Loucy (cell line): ENCODE measurements around the gene CELF4.

ENCODE experiments used
- H2AFZ ChIP-seq: fragments of 200-600 bp; sonication (generic); 2 replicates; pipeline ENCODE4 v1.6.0; 2016; ENCODE audit warnings: antibody characterized with exemption, mild to moderate bottlenecking, low read length, moderate library complexity
- H3F3A ChIP-seq: fragments of 200-600 bp; 2 replicates; pipeline ENCODE4 v1.6.0; 2016; ENCODE audit warnings: antibody characterized with exemption, low read depth, mild to moderate bottlenecking
- H3K27me3 ChIP-seq: fragments of 200-600 bp; sonication (generic); 2 replicates; pipeline ENCODE4 v1.6.1; 2014; ENCODE audit warnings: low read length, mild to moderate bottlenecking; ENCODE audit not compliant: insufficient read depth, poor library complexity, severe bottlenecking
- H3K36me3 ChIP-seq: fragments of 200-600 bp; sonication (generic); 2 replicates; pipeline ENCODE4 v1.6.1; 2016; ENCODE audit warnings: low read length; ENCODE audit not compliant: insufficient read depth
- H3K4me1 ChIP-seq: fragments of 200-600 bp; sonication (generic); 2 replicates; pipeline ENCODE4 v1.5.1; 2014; ENCODE audit warnings: low read length, mild to moderate bottlenecking; ENCODE audit not compliant: insufficient read depth, poor library complexity, severe bottlenecking
- H3K4me2 ChIP-seq: fragments of 200-600 bp; sonication (generic); 2 replicates; pipeline ENCODE4 v1.6.0; 2014; ENCODE audit warnings: antibody characterized with exemption, low read length, low read depth, mild to moderate bottlenecking; ENCODE audit not compliant: poor library complexity, severe bottlenecking
- H3K4me3 ChIP-seq: fragments of 200-600 bp; sonication (generic); 2 replicates; pipeline ENCODE4 v1.5.1; 2014; ENCODE audit warnings: low read length, mild to moderate bottlenecking, mixed read lengths; ENCODE audit not compliant: poor library complexity, severe bottlenecking
- H3K79me2 ChIP-seq: fragments of 200-600 bp; sonication (generic); 2 replicates; pipeline ENCODE4 v1.6.1; 2014; ENCODE audit warnings: low read length; ENCODE audit not compliant: insufficient read depth
- H3K9ac ChIP-seq: fragments of 200-600 bp; sonication (generic); 2 replicates; pipeline ENCODE4 v1.6.0; 2014; ENCODE audit warnings: mild to moderate bottlenecking, low read depth, low read length, moderate library complexity; ENCODE audit not compliant: poor library complexity, severe bottlenecking
- H3K9me2 ChIP-seq: fragments of 200-600 bp; sonication (generic); replicated peaks from 2 replicates; pipeline ENCODE4 v1.6.1; 2016; ENCODE audit warnings: low read depth, low read length, mixed read lengths
- H3K9me3 ChIP-seq: fragments of 200-600 bp; sonication (generic); 2 replicates; pipeline ENCODE4 v1.6.1; 2014; ENCODE audit warnings: mild to moderate bottlenecking, antibody characterized with exemption, low read length, low read depth; ENCODE audit not compliant: insufficient read depth
- H4K20me1 ChIP-seq: fragments of 200-600 bp; sonication (generic); 2 replicates; pipeline ENCODE4 v1.6.0; 2014; ENCODE audit warnings: antibody characterized with exemption, low read length, mild to moderate bottlenecking; ENCODE audit not compliant: insufficient read depth, poor library complexity, severe bottlenecking
- EZH2phosphoT487 ChIP-seq: fragments of 200-600 bp; IDR thresholded peaks from 2 replicates; pipeline ENCODE4 v1.6.1; 2018; ENCODE audit warnings: antibody characterized with exemption, mild to moderate bottlenecking, moderate library complexity, borderline replicate concordance
- TF ChIP-seq, protein P1 (sequence below): fragments of 200-600 bp; sonication (generic); conservative IDR thresholded peaks from 2 replicates; pipeline ENCODE4 v1.5.1; 2014; ENCODE audit warnings: mild to moderate bottlenecking, antibody characterized with exemption, low read length

The CELF4 gene

DNA sequence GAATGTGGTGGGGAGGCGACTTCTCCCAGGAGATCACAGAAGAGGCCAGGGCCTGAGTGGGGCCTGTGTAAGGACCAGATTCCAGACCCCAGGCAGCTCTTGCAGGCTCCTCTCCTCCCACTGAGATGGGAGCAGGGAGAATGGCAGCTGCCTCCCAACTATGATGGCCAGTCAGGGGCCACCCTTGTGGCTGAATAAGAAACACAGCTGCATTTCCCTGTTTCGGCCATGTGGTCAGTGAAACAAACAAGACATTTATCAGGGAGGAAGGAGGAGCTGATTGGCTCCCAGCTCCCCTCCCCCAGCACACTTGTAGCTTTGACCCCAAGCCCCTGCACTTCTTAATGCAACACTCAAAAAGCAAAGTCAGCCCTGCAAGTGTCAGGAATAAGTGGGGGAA is 143.5 kb downstream of the CELF4 start:
- no peaks in the 10 kb centered on the region for H3K27me3 ChIP-seq
- H3K9me3 ChIP-seq = no peaks in the 10 kb centered on the region
- TF ChIP-seq, protein P1, sequence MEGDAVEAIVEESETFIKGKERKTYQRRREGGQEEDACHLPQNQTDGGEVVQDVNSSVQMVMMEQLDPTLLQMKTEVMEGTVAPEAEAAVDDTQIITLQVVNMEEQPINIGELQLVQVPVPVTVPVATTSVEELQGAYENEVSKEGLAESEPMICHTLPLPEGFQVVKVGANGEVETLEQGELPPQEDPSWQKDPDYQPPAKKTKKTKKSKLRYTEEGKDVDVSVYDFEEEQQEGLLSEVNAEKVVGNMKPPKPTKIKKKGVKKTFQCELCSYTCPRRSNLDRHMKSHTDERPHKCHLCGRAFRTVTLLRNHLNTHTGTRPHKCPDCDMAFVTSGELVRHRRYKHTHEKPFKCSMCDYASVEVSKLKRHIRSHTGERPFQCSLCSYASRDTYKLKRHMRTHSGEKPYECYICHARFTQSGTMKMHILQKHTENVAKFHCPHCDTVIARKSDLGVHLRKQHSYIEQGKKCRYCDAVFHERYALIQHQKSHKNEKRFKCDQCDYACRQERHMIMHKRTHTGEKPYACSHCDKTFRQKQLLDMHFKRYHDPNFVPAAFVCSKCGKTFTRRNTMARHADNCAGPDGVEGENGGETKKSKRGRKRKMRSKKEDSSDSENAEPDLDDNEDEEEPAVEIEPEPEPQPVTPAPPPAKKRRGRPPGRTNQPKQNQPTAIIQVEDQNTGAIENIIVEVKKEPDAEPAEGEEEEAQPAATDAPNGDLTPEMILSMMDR = no peak
- TF ChIP-seq EZH2phosphoT487 = no peak
- H2AFZ ChIP-seq = peak overlapping the region; percentile 47
- no peak overlapping the region for H3K4me3 ChIP-seq
- no peaks in the 10 kb centered on the region for H4K20me1 ChIP-seq
- no peaks in the 10 kb centered on the region for H3K9me2 ChIP-seq
- no peaks in the 10 kb centered on the region for H3K79me2 ChIP-seq
- peaks cover 6% of the 10 kb centered on the region; the same call in 1 of the 2 replicates for H3F3A ChIP-seq
- no peaks in the 10 kb centered on the region for H3K36me3 ChIP-seq
- no peak overlapping the region for H3K4me2 ChIP-seq
- H3K4me1 ChIP-seq = peaks cover 64% of the 10 kb centered on the region
- peak overlapping the region; percentile 27 for H3K9ac ChIP-seq

DNA sequence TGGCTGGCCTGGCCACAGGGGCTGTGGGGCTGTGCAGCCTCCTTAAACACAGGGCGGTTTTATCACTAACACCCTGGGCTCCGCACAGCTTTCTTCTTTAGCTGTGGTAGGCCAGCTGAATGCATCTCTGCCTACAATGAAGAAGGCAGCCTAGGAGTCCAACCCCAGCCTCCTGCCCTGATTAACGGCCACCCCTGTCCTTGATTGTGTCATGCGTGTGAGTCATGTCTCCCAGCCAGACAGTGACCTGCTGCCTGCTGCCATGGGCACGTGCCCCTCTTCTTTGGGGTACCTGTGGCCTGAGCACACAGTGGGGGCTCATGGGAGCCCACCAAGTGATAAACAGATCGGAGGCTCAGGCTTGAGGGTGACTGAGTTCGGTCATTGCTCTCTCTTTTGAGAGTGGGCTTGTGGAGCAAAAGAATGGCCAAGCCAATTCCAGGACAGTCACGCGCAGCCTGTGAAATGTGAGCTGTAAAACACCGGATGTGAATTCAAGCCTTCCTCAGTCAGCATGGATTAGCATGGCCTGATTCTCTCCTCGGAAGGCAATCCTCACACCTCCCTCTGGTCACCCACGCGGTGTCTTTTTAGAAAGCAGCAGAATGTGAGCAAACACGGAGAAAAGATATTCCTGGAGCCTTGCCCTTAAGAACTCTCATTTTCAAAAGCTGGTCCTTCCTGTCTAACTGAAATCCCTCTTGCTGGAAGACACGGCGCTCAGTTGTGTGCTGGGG is 144.1 kb downstream of the CELF4 start:
- no peaks in the 10 kb centered on the region for H4K20me1 ChIP-seq
- no peaks in the 10 kb centered on the region for H3K9me3 ChIP-seq
- no peak overlapping the region for H3K4me3 ChIP-seq
- H2AFZ ChIP-seq = peak overlapping the region; percentile 47
- peaks cover 58% of the 10 kb centered on the region for H3K4me1 ChIP-seq
- H3K79me2 ChIP-seq = no peaks in the 10 kb centered on the region
- TF ChIP-seq, protein P1 = no peak
- no peak for TF ChIP-seq EZH2phosphoT487
- peaks cover 6% of the 10 kb centered on the region; the same call in 1 of the 2 replicates for H3F3A ChIP-seq
- H3K9me2 ChIP-seq = no peaks in the 10 kb centered on the region
- peak overlapping the region; percentile 27 for H3K9ac ChIP-seq
- no peaks in the 10 kb centered on the region for H3K36me3 ChIP-seq
- H3K4me2 ChIP-seq = no peak overlapping the region
- H3K27me3 ChIP-seq = no peaks in the 10 kb centered on the region

DNA sequence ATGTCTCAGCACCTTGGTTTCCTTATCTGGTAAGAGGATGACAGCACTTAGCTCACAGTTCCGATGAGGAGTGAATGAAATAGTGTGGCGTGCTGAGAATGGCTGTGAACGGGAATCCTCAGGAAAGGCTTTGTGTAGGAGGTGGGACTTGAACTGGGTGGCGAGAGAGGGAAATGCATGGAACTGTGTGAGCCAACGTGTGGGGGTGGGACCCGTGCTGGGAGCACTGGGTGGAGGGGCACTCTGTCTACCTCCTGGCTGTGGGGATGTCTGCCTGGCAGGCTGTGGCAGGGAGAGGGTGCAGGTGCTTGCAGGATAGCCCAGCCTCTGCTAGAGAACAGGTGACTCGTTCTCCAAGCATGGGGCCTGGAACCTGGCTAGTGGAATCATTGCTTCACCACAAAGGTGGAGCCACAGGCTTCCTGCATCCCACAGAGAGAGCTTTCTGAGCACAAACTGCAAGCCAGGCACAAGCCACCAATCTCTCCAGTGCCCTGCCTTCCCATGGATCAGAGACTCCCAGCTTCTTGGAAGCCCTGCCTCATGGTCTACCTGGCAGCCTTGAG is 145.2 kb downstream of the CELF4 start:
- TF ChIP-seq, protein P1 = no peak
- TF ChIP-seq EZH2phosphoT487 = no peak
- H3K4me3 ChIP-seq = no peak overlapping the region
- no peaks in the 10 kb centered on the region for H3K27me3 ChIP-seq
- H2AFZ ChIP-seq = no peak overlapping the region
- no peaks in the 10 kb centered on the region for H4K20me1 ChIP-seq
- H3K79me2 ChIP-seq = no peaks in the 10 kb centered on the region
- H3F3A ChIP-seq = 0 out of 2 replicates have a peak, but pooled peaks cover 4% of the 10 kb centered on the region
- H3K9ac ChIP-seq = no peak overlapping the region
- H3K36me3 ChIP-seq = no peaks in the 10 kb centered on the region
- H3K9me3 ChIP-seq = no peaks in the 10 kb centered on the region
- peaks cover 47% of the 10 kb centered on the region for H3K4me1 ChIP-seq
- H3K4me2 ChIP-seq = no peak overlapping the region
- no peaks in the 10 kb centered on the region for H3K9me2 ChIP-seq
